HCT116 (cell line): Measurements from ENCODE around the gene SAG.

Experiments used
- CTCF ChIP-seq, 3 experiments: fragments of 200-600 bp in 1 of 3; sonication (generic) in 1 of 3; IDR thresholded peaks in 2 of 3; conservative IDR thresholded peaks in 1 of 3; 2 replicates each; pipeline ENCODE4 v1.5.1; 2012 to 2017; ENCODE audit warnings: low read depth in 2 of 3, low read length in 2 of 3, antibody characterized with exemption in 1 of 3, borderline replicate concordance in 1 of 3, control low read depth in 1 of 3, mild to moderate bottlenecking in 1 of 3, mixed read lengths in 1 of 3, mixed run types in 1 of 3, moderate library complexity in 1 of 3; ENCODE audit not compliant: insufficient read depth in 1 of 3
- EGR1 ChIP-seq: IDR thresholded peaks from 2 replicates; pipeline ENCODE4 v1.6.1; 2012; ENCODE audit warnings: low read depth
- EZH2phosphoT487 ChIP-seq: fragments of 200-600 bp; IDR thresholded peaks from 2 replicates; pipeline ENCODE4 v1.6.1; 2018; ENCODE audit warnings: antibody characterized with exemption, borderline replicate concordance
- MAX ChIP-seq: IDR thresholded peaks from 2 replicates; pipeline ENCODE4 v1.6.1; 2012
- POLR2AphosphoS5 ChIP-seq: IDR thresholded peaks from 2 replicates; pipeline ENCODE4 v1.6.1; 2011; ENCODE audit warnings: mild to moderate bottlenecking, low read depth, low read length, moderate library complexity
- RAD21 ChIP-seq: IDR thresholded peaks from 2 replicates; pipeline ENCODE4 v1.6.1; 2012; ENCODE audit warnings: low read depth, mild to moderate bottlenecking
- SP1 ChIP-seq: IDR thresholded peaks from 2 replicates; pipeline ENCODE4 v1.6.1; 2012; ENCODE audit warnings: low read depth
- YY1 ChIP-seq: IDR thresholded peaks from 2 replicates; pipeline ENCODE4 v1.6.1; 2011; ENCODE audit warnings: low read length, low read depth, moderate library complexity, mild to moderate bottlenecking; ENCODE audit not compliant: insufficient replicate concordance; ENCODE audit errors: extremely low read depth
- ZBTB33 ChIP-seq: IDR thresholded peaks from 2 replicates; pipeline ENCODE4 v1.6.1; 2011; ENCODE audit warnings: mild to moderate bottlenecking, low read length, moderate library complexity; ENCODE audit not compliant: insufficient replicate concordance; ENCODE audit errors: extremely low read depth

GRCh38 chr2:233301811-233302210 lies 5.8 kb upstream of the SAG start:
- TF ChIP-seq CTCF (IDR thresholded peaks at IDR 0.05 in 2 of 3, conservative IDR thresholded peaks at IDR 0.05 in 1 of 3; ENCODE audit: borderline replicate concordance in 1 of 3, insufficient read depth in 1 of 3, low read depth in 2 of 3, low read length in 2 of 3) (no peak), RAD21 (no peak), YY1 (no peak), POLR2AphosphoS5 (no peak), ZBTB33 (no peak), SP1 (no peak), EGR1 (no peak), MAX (no peak), EZH2phosphoT487 (no peak)
